COR-L47 (cell line): ENCODE data around the gene DYNLT5.
A peak's percentile ranks its signal among the peaks of the same experiment; 100 is the strongest.
"Not testable (repeated sequence)": the region's sequence is repeated elsewhere in the genome, so short reads cannot be mapped to it uniquely, and the experiment has no call there.

Experiments
- DNase-seq: peaks from one replicate; lab custom pipeline; 2025; lab: John Stamatoyannopoulos, UW

DYNLT5 gene

DNA sequence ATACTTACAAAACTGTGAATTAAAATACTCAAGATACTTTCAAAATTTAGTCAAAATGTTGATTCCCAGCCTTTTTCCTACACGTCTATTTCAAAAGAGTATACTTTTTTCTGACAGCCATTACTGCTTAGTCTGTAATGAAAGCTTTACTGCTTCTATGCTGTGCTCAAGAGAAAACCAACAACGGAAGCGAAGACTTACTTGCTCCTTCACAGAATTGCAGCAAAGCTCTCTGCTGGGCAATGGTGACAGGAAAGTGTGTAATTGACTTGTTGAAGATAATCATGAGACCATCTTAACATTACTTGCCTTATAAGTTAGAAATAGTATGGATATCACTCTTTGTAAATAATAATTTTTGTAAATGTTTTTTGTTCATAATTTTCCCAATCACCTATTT is 1.7 kb upstream of the DYNLT5 start:
- no peak for DNase-seq

GRCh38 chr1:66751160-66751559 is 1.1 kb upstream of the DYNLT5 start:
- no peak for DNase-seq

- no peak for DNase-seq
These were observed 562 bp downstream of the DYNLT5 start for GRCh38 chr1:66752671-66753371.

- DNase-seq, result no peak
These were observed 5.5 kb downstream of the DYNLT5 start for GRCh38 chr1:66757722-66758240.

- no peak for DNase-seq
These were observed 6.0 kb downstream of the DYNLT5 start for GRCh38 chr1:66758241-66758755.

GRCh38 chr1:66760506-66760905 is 8.2 kb downstream of the DYNLT5 start:
- no peak for DNase-seq

DNA sequence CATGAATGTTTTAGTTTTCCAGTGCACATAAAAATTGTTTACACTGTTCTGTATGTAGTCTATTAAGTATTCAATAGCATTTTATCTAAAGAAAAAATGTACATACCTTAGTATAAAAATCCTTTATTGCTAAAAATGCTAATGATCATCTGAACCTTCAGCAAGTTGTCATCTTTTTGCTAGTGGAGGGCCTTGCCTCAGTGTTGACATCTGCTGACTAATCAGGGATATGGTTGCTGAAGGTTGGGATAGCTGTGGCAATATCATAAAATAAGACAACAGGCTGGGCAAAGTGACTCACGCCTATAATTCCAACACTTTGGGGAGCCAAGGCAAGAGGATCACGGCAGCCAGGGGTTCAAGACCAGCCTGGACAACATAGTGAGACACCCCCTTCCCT is 9.0 kb downstream of the DYNLT5 start:
- no peak for DNase-seq

- peak; percentile 34 for DNase-seq
These were observed 12.8 kb downstream of the DYNLT5 start for GRCh38 chr1:66764994-66765578.

GRCh38 chr1:66767626-66768025 is 15.4 kb downstream of the DYNLT5 start:
- DNase-seq, result no peak

GRCh38 chr1:66768965-66769364 is 16.7 kb downstream of the DYNLT5 start:
- DNase-seq, result no peak

DNA sequence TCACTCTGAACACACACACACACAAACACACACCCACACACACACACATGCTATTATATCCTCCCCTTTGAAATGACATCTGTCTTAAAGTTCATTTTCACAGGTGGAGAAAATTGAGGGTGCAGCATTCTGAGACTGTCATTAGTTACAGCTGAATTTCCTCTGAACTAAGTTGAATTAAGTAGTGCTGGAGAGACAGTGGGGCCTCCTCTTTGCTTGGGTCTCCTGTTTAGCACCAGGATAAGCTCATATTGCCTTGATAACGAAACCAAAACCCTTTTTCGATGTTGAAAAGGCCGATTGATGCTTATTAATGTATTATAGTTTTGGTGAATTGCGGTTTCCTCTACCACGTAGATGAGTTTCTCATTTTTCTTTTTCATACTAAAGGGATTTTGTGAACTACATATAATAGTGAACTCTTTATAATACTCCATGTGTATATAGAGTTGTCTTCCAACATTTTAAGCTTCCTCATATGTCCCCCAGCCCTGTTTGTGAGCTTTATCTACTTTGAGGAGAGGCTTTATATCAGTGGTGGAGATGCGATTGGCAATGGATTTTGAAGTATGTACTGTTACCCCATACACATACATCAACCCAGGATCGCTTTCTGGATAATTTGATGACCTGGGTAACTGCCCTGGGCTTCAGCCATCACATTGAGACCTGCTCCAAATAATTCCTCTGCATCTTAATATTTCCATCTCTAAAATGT is 17.4 kb downstream of the DYNLT5 start:
- DNase-seq, result no peak

GRCh38 chr1:66770240-66770639 is 18.0 kb downstream of the DYNLT5 start:
- DNase-seq, result no peak

DNA sequence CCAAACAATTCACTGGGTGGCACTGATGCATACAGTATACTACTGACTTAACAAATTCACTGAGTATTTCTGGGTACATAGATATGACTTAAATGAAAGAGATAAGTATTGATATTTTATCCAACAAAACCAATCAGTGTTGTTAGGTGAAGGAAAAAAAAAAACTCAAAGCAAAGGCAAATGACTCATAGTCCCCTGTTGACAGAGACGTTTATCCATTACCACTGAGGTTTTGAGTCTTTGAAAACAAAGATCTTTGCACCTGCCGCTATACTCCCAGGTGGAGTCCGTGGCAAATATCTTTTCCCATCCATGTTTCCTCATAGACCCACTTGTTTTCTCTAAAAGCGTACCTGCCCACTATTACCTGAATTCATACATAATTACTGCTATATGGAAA is 18.4 kb downstream of the DYNLT5 start:
- DNase-seq, result no peak

DNA sequence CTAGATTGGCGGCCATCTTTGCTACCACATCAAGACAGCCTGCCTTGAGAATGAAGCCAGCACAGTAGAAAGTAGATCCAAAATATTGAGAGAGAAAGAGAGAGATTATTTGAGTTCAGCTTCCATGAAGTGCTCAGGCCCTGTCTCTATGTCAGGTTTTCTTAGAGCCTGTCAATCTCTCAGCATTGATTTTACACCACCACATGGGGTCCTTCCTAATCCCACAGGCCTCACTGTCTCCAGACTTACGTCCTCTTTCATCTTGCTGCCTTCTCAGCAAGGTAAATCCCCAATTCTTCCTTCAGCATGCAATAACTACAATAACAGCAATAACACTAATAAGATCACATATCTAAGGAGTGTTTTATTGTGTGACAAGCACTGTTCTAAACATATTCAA is 21.0 kb downstream of the DYNLT5 start:
- DNase-seq, result no peak

- DNase-seq, result no peak
These were observed 22.2 kb downstream of the DYNLT5 start for GRCh38 chr1:66774438-66774837.

DNA sequence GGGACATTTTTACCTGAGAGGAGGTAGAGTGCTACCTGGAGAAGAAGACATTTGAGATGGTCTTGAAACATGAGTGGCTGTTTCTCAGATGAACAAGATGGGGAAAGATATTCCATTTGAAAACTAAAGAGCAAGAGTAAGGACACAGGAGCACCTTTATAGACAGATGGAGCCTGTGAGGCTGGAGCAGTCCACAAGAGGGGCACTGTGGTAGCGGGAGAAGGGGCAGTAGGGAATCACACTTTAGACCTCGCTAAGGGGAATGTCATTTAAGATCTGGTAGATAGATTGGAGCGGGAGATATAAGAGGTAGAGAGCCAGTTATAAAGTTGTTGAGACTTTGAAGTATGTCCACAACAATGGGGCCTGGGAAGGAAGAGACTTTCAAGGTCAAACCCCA is 23.4 kb downstream of the DYNLT5 start:
- no peak for DNase-seq

GRCh38 chr1:66777831-66778230 is 25.6 kb downstream of the DYNLT5 start:
- no peak for DNase-seq

DNA sequence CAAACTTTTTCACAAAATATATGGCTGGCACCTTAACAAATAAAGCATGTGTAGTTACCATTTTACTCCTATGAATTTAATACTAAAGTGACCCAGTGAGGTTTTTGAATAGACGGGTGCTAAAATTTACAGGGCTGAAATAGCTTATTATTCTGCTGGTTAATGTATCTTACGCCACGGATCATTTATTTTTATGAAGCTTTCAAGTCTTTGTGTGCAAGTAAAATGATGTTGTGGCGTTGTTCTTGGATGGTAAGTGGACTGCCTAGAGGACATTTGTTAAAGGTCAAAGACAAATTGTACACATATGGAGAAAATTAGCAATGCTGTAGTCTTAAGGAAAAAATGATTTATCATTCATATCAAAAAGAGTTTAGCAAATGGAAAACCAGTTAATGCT is 26.0 kb downstream of the DYNLT5 start:
- DNase-seq, result no peak

DNA sequence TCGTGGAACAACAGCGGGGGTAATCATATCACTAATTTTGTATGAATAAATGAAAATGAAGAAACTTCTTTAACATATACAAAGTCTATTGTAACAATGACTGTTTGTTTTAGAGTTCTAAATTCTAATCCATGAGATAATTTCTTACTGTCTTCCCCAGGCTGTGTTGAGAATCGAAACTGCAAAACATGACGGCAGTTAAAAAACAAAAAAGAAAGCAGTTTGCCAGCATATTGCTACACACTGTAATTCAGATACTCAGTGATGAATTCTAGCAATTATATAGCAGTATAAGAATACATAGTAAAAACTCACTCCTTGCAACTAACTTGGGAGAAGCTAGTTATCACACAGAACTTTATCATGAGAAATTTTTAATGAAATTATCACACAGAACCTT is 26.7 kb downstream of the DYNLT5 start:
- DNase-seq, result no peak

DNA sequence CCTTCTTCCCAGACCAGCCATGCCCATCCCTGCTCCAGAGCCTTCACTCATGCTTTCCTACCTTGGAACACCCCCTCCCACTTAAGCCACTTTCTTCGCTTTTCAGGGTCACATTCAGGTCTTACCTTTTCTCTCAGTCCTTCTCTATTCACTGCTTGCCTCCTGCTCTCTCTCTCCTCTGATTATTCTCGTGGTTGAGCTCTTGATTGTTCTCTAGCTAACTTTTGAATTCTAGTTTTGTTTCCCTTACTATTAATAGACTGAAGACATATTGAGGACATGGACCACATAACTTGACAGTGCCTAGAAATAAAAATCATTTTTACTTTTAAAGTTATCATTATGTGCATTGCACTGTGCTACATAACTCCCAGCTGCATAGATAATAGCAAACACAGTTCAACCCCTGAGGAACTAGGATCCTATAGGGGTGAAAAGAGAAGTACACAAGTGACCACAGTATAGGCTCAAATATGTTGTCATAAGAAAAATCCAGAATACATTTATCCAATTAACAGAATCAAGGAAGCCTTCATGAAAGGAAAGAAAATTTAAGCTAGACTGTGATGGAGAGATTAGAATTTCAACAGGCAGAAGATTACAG is 27.3 kb downstream of the DYNLT5 start:
- no peak for DNase-seq

DNA sequence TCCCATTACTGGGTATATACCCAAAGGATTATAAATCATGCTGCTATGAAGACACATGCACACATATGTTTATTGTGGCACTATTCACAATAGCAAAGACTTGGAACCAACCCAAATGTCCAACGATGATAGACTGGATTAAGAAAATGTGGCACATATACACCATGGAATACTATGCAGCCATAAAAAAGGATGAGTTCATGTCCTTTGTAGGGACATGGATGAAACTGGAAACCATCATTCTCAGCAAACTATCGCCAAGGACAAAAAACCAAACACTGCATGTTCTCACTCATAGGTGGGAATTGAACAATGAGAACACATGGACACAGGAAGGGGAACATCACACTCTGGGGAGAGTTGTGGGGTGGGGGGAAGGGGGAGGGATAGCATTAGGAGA is 33.5 kb downstream of the DYNLT5 start:
- DNase-seq, result not testable (repeated sequence)

- no peak for DNase-seq
These were observed 35.4 kb downstream of the DYNLT5 start for GRCh38 chr1:66787641-66788040.
